ENCODE measurements around the gene HNRNPLL. TPM values are rescaled to one million over a fixed set of nuclear protein-coding genes. Genes with fewer than 3 reads are reported as not detected.

HNRNPLL gene
- total RNA-seq, 1 experiment from 2014 or later = 43.2 TPM

DNA sequence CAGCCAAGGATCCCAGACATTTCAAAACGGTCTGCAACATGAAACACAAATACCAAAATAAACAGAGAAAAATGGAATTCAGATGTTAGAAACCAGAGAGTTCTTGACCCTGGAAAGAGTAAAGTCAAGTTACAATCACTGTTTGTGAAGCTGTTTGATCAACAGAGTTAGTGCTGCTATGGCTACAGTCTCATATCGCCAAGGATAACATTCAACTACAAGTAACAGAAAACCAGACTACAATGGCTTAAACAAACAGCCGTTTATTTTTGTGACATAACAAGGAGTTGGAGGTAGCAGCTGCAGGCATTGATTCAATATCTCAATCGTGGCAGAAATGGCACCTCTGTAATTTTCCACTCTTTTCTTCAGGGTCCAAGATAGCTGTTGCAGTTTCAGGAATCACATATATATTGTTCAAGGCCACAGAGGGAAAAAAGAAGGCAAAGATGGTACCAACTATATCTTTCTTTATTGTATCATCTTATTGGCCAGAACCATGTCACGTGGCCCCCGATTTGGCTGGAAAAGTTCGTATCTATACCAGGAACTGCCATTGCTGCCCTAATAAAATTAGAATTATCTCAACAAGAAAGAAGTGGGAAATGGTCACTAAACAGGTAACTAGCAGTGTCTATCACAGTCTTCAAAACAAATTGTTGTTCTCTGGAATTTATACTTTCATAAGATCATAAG is 17.7 kb upstream of the HNRNPLL start:
- DNase-seq (ENCODE audit: low read depth, low spot score) (no peak), ATAC-seq (no peak)
- ChIA-PET CTCF (no interaction called here), RAD21 (ENCODE audit: low non-redundant PET in 1 of 2, low total read pairs in 2 of 2, uncharacterized antibody in 2 of 2, unreplicated experiment in 2 of 2) (no interaction called here), POLR2A (no interaction called here)
- Histone ChIP-seq H3K36me3 (ENCODE audit: control insufficient read depth in 1 of 2, insufficient read depth in 2 of 2, low read length in 2 of 2) (no peaks in the 10 kb centered on the region), H3K27ac (ENCODE audit: low read depth, low read length) (no peak overlapping the region), H3K27me3 (ENCODE audit: insufficient read depth, low read length) (no peaks in the 10 kb centered on the region), H3K4me1 (ENCODE audit: control insufficient read depth in 1 of 2, insufficient read depth in 2 of 2, low read length in 2 of 2) (no peaks in the 10 kb centered on the region), H3K79me2 (ENCODE audit: insufficient read depth, low read length) (no peaks in the 10 kb centered on the region), H3K4me3 (replicated peaks in 1 of 2; ENCODE audit: low read depth in 1 of 2, low read length in 2 of 2) (no peak overlapping the region), H3K4me2 (ENCODE audit: low read length) (no peak overlapping the region), H3K9me2 (ENCODE audit: insufficient read depth) (no peaks in the 10 kb centered on the region), H3K9ac (ENCODE audit: low read length) (no peak overlapping the region), H4K20me1 (ENCODE audit: insufficient read depth) (no peaks in the 10 kb centered on the region), H3K9me3 (ENCODE audit: control insufficient read depth in 1 of 2, insufficient read depth in 1 of 2, low read depth in 1 of 2, low read length in 2 of 2) (no peaks in the 10 kb centered on the region), H2AFZ (ENCODE audit: low read depth, low read length, poor library complexity, severe bottlenecking) (no peak overlapping the region)
- intact Hi-C loops (cut with micrococcal nuclease) = no loop called here
- BruUV-seq (replicated peaks) = no TSS peak
- TF ChIP-seq, protein P1, sequence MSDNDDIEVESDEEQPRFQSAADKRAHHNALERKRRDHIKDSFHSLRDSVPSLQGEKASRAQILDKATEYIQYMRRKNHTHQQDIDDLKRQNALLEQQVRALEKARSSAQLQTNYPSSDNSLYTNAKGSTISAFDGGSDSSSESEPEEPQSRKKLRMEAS (IDR thresholded peaks at IDR 0.05) = no peak
- TF ChIP-seq CBX3 (IDR thresholded peaks at IDR 0.05; ENCODE audit: low read depth) (no peak), SIN3A (IDR thresholded peaks at IDR 0.05; ENCODE audit: low read depth) (no peak), TCF7L2 (IDR thresholded peaks at IDR 0.05; ENCODE audit: borderline replicate concordance, extremely low read depth, insufficient read depth, insufficient read length) (no peak), POLR2A (IDR thresholded peaks at IDR 0.05; ENCODE audit: borderline replicate concordance, extremely low read depth, insufficient read depth, insufficient read length) (no peak), EZH2phosphoT487 (IDR thresholded peaks at IDR 0.05; ENCODE audit: borderline replicate concordance) (no peak), EZH2 (IDR thresholded peaks at IDR 0.05) (no peak), ELF1 (IDR thresholded peaks at IDR 0.05; ENCODE audit: borderline replicate concordance, low read depth) (no peak), JUND (IDR thresholded peaks at IDR 0.05) (no peak), ZNF274 (IDR thresholded peaks at IDR 0.05; ENCODE audit: low read depth, low read length) (no peak), FOSL1 (IDR thresholded peaks at IDR 0.05; ENCODE audit: low read depth) (no peak), SRF (IDR thresholded peaks at IDR 0.05; ENCODE audit: low read depth) (no peak), YY1 (IDR thresholded peaks at IDR 0.05; ENCODE audit: extremely low read depth, insufficient replicate concordance, low read depth, low read length) (no peak), RAD21 (IDR thresholded peaks at IDR 0.05; ENCODE audit: low read depth) (no peak), SP1 (IDR thresholded peaks at IDR 0.05; ENCODE audit: low read depth) (no peak)
- TF ChIP-seq, protein P2, sequence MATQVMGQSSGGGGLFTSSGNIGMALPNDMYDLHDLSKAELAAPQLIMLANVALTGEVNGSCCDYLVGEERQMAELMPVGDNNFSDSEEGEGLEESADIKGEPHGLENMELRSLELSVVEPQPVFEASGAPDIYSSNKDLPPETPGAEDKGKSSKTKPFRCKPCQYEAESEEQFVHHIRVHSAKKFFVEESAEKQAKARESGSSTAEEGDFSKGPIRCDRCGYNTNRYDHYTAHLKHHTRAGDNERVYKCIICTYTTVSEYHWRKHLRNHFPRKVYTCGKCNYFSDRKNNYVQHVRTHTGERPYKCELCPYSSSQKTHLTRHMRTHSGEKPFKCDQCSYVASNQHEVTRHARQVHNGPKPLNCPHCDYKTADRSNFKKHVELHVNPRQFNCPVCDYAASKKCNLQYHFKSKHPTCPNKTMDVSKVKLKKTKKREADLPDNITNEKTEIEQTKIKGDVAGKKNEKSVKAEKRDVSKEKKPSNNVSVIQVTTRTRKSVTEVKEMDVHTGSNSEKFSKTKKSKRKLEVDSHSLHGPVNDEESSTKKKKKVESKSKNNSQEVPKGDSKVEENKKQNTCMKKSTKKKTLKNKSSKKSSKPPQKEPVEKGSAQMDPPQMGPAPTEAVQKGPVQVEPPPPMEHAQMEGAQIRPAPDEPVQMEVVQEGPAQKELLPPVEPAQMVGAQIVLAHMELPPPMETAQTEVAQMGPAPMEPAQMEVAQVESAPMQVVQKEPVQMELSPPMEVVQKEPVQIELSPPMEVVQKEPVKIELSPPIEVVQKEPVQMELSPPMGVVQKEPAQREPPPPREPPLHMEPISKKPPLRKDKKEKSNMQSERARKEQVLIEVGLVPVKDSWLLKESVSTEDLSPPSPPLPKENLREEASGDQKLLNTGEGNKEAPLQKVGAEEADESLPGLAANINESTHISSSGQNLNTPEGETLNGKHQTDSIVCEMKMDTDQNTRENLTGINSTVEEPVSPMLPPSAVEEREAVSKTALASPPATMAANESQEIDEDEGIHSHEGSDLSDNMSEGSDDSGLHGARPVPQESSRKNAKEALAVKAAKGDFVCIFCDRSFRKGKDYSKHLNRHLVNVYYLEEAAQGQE (IDR thresholded peaks at IDR 0.05; ENCODE audit: low read depth) = no peak
- TF ChIP-seq, protein P3, sequence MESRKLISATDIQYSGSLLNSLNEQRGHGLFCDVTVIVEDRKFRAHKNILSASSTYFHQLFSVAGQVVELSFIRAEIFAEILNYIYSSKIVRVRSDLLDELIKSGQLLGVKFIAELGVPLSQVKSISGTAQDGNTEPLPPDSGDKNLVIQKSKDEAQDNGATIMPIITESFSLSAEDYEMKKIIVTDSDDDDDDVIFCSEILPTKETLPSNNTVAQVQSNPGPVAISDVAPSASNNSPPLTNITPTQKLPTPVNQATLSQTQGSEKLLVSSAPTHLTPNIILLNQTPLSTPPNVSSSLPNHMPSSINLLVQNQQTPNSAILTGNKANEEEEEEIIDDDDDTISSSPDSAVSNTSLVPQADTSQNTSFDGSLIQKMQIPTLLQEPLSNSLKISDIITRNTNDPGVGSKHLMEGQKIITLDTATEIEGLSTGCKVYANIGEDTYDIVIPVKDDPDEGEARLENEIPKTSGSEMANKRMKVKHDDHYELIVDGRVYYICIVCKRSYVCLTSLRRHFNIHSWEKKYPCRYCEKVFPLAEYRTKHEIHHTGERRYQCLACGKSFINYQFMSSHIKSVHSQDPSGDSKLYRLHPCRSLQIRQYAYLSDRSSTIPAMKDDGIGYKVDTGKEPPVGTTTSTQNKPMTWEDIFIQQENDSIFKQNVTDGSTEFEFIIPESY (IDR thresholded peaks at IDR 0.05; ENCODE audit: extremely low read depth, insufficient replicate concordance, low read length) = no peak
- TF ChIP-seq, protein P4, sequence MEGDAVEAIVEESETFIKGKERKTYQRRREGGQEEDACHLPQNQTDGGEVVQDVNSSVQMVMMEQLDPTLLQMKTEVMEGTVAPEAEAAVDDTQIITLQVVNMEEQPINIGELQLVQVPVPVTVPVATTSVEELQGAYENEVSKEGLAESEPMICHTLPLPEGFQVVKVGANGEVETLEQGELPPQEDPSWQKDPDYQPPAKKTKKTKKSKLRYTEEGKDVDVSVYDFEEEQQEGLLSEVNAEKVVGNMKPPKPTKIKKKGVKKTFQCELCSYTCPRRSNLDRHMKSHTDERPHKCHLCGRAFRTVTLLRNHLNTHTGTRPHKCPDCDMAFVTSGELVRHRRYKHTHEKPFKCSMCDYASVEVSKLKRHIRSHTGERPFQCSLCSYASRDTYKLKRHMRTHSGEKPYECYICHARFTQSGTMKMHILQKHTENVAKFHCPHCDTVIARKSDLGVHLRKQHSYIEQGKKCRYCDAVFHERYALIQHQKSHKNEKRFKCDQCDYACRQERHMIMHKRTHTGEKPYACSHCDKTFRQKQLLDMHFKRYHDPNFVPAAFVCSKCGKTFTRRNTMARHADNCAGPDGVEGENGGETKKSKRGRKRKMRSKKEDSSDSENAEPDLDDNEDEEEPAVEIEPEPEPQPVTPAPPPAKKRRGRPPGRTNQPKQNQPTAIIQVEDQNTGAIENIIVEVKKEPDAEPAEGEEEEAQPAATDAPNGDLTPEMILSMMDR (IDR thresholded peaks at IDR 0.05 in 2 of 3, conservative IDR thresholded peaks at IDR 0.05 in 1 of 3; ENCODE audit: borderline replicate concordance in 1 of 3, insufficient read depth in 1 of 3, low read depth in 2 of 3, low read length in 2 of 3) = no peak
